Hematopoietic multipotent progenitor cell treated with erythropoietin and hydrocortisone succinate and interleukin-3 and kit ligand, for 17 days (in vitro differentiated cells): ENCODE measurements around the gene MESP2.

Experiments
- DNase-seq: peaks from one replicate; pipeline ENCODE4 v3.0.0-alpha.2; 2015; ENCODE audit warnings: low spot score

MESP2 gene

DNA sequence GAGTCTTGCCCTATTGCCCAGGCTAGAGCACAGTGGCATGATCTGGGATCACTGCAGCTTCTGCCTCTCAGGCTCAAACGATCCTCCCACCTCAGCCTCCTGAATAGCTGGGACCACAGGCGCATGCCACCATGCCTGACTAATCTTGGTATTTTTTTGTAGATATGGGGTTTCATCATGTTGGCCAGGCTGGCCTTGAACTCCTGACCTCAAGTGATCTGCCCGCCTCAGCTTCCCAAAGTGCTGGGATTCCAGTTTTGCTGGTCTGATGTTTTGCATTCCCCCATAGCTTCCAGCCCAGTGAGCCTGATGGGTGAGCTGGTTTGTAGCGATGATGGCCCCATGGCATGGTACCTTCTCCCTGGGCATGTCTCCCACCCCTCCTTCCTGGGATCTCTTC lies 20.4 kb upstream of the MESP2 start:
- no peak for DNase-seq

DNA sequence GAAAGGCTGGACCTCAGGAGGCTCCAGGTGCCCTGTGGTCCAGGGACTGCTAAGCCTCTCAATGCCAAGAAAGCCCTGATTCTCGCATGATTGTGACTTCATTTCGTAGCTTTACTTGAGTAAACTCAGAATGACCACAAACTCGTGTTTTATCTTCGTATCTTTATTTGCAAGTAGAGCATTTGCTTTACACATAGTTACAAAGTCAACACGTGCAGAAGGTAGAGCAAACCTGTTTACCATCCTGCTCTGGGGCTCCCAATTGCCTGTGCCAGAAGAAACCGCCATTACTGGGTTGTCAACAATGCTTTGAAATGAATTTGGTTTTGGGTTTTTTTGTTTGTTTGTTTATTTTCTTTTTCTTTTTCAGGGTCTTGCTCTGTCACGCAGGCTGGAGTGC lies 19.2 kb upstream of the MESP2 start:
- no peak for DNase-seq

DNA sequence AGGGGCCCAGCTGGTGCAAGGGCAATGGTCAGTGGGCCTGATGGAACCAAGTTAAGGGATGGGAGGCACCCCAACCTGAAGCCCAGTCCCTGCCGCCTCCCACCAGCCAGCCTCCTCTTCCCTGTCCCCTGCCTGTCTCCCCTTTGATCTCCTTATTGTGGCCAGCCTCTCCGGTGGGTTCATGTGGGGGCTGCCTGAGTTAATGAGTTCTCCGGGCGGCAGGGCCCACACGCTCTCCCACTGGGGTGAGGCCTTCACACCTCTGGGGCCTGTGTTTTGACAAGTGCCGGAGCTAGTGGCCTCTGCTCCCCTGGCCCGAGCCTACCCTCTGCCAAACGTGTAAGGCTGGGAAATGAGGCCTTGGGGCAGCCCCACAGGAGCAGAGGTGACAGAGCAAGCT lies 17.8 kb upstream of the MESP2 start:
- no peak for DNase-seq

DNA sequence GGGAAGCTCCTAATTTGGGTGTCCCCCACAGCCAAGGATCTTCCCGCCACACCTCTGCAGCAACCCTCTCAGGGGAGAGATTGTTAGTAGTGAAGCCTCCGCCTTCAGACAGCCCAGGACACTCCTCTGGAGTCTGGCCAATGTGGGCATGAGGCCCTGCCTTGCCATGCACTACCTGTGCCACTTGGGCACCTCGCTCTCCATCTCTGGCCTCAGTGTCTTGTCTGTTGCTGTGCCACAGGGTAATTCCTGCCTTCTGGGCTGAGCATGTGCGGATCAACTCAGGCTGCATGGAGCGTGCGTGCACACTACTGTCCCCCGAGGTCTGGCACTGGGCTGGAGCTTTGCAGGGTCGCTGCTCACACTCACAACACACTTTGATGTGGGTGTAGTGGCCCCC lies 17.2 kb upstream of the MESP2 start:
- no peak for DNase-seq

DNA sequence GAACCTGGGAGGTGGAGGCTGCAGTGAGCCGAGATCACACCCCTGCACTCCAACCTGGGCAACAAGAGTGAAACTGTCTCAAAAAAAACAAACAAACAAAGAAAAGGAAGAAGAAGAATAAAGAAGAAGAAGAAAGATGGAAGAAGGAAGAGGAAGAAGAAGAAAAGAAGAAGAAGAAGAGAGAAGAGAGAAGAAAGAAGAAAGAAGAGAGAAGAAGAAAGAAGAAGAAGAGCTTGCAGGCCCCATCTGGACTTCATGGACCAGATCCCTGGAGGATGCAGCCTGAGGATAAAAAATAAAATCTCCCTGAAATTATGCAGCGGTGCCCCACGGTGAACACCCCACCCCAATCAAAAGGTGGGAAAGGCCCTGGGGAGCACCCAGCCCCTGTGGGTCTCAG lies 16.3 kb upstream of the MESP2 start:
- no peak for DNase-seq

DNA sequence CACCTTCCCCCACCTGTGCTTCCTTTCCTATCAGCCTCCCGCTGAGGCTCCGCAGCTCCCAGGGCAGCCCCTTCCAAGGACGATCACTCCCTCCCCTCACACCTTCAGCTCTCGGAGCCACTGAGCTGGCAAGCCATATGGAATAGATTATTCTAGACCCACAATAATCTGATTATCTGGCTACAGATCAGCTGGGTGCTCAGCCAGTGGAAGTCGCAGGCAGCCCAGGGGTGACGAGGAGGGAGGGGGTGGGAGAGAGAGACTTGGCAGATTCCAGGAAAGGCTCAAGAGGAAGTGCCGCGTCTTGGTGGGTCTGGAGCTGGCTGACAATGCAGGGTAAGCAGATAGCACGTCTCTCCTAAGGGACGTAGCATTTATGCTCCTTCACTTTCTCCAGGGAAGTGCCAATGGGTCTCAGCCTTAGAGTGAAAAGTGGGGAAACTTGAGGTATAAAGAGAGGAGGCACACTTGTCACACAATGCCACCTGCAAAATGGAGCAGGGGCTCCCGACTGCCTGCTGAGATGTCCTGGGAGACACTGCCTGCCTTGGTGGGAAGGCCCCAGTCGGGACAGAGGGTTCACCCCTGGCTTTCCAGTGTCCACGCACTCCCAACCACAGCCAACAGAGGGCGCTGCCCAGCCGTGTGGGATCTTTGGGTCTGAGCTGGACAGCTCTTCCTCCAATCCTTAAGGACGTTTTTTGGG lies 15.7 kb upstream of the MESP2 start:
- peak; percentile 66 for DNase-seq

DNA sequence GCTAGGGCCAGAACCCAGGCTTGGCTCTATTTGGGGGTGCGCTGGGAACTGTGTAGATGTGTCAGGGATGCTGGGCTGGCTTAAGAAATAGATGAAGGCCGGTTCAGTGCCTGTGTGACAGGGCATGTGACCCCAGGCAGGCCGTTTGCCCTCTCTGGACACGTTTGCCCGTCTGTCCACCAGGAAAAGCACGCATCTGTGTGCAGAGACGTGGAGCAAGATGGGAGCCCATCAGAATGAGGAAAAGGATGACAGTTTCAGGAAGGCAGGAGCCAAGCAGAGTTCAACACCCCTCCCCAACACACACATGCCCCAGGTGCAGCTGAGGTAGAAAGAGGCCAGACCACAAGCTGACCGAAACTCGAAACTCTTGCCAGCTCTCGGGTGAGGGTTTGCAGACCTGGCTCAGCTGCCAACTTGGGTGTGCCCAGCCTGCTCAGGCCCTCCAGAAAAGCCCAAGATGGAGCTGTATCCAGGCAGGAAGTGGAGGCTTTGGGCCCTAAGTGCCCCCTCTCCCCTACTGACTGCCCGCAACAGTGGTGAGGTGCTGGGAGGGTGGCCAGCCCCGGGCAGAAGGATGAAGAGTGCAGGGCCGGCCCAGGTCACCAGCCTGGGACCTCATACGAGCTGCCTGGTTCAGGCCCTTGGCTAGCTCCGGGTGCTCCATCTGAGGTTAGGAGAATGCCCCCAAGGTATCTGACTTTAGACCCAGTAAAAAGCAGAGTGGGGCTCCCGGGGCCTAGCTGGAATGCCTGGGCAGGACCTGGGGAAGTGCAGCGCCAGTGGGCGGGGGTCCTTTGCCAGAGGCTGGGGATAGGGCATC lies 14.9 kb upstream of the MESP2 start:
- no peak for DNase-seq

DNA sequence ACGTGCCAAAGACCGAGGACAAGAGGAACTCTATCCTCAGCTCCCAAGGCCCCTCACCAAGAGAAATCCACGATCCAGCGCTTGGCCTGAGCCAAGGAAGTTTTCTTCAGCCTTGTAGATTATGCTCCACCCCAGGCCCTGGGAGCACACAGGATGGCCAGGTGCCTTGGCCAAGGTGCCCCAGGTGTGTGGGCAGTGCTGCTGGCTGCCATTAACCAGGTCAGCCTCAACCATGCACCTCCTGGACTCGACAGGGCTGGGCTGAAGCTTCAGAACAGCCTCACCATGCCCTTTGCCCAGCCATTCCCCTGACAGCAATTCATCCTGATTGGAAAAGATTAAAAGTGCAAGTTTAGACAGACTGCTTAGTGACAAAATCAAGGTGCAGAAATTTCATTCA lies 14.2 kb upstream of the MESP2 start:
- no peak for DNase-seq

DNA sequence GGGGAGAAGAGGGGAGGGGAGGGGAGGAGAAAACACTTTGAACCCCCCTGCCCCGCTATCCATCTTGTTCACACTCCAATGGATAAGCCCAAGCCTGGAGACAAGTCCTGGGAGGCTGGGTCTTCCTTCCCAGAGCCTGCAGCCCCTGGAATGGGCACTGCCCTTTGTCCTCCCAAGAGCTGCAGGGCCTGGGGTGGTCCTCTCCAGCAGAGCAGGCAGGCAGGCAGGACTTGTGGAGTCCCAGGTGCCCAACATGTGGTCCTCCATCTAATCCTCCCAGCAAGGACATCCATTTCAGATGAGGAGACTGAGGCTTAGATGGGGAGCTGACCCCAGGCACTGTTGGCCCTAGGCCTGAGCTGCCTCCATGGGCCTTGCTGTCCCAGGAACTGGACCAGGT lies 10.4 kb upstream of the MESP2 start:
- no peak for DNase-seq

DNA sequence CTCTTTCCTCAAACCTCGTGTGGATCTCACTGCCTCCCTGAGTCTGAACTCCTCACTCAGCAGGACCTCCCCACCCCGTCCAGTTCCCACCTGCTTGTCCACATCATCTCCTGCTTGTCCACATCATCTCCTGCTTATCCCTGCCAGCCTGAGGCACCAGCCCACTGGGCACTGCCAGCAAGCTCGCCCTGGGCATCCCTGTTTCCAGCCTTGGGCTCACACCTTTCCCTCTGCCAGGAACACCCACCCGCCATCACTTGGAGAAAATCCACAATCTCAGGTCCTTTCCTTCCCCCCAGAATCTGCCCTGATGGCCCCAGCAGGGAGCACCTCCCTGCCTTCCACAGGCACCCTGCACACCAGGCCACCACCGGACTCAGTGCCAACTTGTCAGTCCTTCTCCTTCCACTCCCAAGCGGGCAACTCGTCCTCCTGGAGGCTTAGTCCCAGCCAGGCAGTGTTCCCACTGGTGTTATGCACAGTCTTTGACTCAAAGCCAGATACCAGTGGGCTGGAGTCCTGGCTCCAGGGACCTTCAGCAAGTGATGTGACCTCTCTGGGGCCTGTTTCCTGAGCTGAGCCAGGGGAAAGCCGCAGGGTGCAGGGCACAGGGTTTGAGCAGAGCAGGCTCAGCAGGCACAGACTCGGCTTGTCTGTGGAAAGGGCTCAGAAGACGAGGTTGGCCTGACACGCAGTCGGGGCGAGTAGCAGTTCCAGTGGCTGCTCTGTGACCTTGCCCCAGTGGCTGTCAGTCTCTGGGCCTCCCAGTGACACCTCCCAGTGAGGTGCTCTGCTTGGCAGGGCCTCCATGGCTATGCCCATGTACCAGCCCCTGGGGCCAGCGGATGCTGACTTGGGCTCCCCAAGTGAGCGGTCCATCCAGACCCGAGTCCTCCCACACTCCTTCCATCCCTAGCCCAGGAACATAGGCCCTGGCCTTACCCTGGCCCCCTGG lies 9.5 kb upstream of the MESP2 start:
- no peak for DNase-seq

DNA sequence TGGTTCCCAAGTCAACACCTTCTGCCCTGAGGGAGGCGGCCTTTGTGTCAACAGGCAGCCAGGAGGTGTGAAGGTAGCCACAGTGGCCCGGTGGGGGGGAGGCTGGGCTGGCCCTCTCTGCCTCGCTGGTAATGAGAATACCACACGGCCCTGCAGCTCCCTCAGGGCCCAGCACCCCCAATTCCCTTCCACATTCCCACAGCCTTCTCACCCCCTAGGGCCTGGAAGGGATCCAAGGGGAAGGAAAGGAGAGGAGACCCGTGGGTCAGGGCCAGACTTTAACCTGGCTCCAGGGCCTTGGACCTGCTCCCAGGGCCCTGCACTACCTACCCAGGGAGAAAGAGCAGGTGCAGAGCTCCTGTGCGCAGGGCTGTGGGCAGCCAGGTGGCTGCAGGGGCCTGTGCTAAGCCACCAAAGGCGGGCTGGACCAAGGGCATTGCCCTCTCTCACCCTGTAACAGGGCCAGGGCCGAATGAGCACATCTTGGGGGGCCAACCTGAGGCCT lies 8.7 kb upstream of the MESP2 start:
- no peak for DNase-seq

DNA sequence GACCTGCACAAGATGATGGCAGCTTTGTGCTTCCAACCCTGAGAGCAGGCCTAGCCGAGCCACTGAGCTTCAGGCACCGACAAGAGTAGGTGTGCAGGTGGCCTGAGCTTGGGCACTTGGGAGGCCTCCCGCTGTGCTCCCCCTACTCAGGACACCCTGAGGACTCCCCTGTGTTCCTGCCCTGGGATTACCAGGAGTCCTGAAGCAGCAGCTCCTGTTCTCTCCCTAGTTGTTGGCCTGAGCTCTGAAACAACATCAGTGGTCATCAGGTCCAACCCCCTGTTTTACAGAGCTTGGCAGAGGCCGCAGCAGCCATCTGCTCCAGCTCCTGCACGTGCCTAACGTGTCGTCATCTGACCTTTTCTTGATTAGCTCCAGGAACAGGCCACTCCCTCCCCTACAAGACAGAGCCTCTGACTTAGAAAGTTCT lies 8.0 kb upstream of the MESP2 start:
- DNase-seq: no peak

DNA sequence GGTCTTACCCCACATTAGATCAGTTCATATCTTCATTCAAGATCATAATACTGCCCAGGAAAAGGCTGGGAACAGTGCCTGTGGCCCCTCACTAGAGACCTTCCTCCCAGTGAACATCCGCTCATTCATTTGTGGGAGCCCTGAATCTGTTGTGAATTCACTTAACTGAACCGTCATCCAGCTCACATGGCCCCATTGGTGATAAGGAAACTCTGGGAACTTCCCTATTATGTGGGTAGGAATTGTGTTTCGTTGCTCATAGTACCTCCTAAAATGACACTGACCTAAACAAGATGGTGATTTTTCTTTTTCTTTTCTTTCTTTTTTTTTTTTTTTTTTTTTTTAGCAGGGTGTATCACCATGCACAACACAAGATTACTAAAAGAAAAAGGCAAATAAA lies 6.8 kb upstream of the MESP2 start:
- no peak for DNase-seq

DNA sequence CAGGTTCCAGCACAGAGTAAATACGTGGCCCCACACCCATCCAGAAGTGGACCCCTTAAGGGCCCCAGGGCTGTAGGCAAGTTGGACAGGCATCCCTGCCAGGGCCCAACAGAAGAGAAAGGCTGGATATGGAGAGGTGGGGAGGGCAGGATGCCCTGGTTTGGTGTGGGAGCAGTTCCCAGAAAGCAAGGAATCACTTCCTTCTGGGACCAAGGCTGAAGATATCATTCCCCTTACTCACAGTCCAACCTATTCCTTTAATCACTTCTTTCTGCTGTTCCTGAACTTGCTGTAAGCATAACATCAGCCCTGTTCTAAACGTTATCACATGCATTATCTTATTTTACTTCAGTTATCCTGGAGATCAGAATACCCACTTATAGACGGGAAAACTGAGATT lies 6.1 kb upstream of the MESP2 start:
- DNase-seq: no peak

DNA sequence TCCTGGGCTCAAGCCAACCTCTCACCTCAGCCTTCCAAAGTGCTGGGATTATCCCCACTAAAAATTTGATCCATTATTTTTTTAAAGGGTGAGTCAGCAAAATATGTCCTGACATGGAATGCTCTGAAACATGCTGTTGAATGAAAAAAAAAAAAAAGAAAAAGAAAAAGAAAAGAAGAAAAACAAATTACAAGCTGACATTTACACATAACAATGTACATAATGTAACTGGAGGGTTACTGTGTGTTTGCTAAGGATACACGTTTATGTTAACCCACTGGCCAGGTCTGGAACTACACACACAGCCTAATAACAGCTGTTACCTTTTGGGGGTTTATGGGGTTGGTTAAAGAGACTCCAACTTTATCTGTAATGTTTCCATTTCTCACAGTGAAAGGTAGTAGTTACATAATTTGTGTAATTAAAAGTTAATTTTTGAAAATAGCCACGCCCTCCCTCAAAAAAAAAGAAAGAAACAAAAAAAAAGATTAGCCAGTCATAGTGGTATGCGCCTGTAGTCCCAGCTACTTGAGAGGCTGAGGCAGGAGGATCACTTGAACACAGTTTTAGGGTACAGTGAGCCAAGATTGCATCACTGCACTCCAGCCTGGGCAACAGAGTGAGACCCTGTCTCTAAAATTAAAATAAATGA lies 3.1 kb upstream of the MESP2 start:
- no peak for DNase-seq

DNA sequence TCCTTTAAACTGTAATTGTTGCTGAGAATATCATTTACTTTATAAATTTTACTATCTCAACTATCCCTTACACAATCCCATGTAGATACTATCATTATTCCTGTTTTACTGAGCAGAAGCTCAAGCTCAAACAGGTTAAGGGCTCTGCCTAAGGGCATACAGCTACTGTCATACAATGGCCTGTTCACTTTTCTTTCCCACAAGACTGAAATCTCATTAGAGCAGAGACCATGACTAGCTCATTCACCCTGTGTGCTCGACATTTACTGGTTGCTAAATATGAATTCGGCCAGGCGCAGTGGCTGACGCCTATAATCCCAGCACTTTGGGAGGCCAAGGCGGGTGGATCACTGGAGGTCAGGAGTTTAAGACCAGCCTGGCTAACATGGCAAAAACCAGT lies 1.6 kb upstream of the MESP2 start:
- DNase-seq: no peak

DNA sequence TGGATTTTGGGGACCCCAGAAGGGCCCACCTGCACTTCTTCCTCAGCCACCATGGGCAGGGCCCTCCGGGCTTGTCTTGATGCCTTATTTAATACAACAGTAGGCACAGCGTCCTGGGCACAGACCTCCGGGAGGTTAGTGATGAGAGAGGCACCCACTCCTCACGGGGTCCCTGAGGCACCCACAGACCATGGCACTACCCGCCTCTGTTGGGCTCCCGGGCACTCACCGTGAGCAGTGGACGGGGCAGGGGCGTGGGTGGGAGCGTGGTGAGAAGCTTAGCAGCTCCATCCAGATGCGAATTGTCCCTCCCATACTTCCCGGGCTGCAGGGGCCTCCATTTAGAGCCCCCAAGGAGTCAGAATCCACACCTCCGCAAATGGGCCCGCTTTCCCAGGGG lies 317 bp upstream of the MESP2 start:
- no peak for DNase-seq

DNA sequence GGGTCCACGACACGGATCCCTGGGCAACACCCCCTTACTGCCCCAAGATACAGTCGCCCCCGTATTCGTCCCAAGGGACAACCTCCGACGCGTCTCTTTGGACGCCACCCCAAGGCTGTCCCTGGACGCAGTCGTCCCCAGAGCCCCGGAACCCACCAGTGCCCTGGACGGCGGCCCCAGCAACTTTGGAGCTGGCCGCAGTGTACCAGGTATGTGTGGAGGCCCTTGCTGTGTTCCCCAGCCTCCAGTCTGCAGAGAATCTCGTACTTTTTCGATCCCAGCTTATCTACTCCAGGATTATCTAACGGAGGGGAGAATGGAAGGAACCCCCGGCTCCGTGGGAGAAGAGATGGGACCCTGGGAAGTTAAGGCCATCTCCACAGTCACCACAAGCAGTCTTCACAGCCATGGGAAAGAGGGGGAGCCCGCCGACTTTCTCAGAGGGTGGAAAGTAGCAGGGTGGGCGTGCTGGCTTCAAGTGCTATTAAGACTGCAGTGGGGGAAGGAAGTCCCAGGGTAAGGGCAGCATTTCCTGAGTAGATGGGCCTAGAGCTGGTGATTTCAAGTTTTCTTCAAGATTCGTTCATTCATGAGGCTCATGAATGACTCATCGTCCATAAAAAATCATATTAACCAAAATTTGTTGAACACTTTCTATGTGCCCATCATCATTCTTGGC lies 1.1 kb downstream of the MESP2 start:
- no peak for DNase-seq

DNA sequence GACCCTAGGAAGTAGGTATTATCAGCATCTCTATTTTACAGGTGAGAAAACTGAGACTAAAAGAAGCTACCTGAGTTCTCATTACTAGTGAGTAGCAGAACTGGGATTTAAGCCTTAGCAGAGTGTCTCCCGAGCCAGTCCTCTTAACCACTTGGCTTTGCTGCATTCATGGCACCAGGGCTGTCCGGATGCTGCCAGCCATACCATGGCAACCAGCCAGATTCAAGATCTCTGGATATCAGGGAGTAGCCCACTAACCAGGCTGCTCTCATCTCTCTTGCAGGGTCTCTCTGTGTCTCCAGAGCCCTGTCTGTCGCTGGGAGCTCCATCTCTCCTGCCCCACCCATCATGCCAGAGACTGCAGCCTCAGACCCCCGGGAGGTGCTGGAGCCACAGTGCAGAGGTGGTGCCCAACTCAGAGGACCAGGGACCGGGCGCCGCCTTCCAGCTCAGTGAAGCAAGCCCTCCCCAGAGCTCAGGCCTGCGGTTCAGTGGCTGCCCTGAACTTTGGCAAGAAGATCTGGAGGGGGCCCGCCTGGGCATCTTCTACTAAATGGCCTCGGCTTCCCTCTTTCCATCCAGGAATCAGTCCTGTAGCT lies 1.7 kb downstream of the MESP2 start:
- no peak for DNase-seq

DNA sequence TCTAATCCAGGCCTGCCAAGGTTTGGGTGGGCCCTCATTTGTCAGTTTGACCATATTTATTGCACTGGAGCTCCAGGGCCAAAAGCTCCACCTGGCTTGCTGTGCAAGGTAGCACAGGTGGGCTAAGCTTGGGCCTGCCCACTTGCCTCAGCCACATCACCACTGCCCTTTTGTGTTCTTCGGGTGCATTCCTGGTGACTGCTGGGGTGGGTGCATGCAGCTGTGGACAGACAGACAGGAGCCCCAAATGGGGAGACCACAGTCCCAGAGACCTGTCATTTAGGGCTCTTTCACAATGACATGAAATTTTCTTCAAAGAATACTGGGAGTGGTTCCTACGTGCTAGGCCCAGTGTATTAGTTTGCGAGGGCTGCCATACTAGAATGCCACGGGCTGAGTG lies 2.7 kb downstream of the MESP2 start:
- DNase-seq: no peak

DNA sequence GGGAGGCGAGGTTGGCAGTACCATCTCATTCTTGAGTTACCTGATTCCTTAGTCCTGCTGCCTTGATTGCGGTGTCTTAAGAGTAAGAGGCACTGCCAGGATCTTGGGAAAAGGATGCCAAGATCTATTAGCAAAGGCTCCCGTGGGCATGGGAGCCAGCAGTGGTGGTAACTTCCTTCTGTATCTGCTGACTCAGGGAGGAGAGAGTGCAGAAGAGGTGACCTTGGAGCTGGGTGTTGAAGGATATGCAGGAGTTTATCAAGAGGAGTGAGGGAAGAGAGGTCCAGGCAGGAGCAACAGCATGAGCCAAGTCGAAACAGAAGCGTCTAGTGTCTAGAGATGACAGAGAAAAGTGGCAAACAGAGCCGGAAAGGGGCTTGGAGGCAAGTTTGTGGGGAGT lies 4.5 kb downstream of the MESP2 start:
- DNase-seq: no peak
